ENCODE data around the gene SLCO3A1.

Gene SLCO3A1

GRCh38 chr15:92142242-92143232 is 289.0 kb downstream of the SLCO3A1 start:
- ATAC-seq (ENCODE audit: insufficient read depth, low read depth), result no peak
- TF ChIP-seq EZH2 (IDR thresholded peaks at IDR 0.05; ENCODE audit: borderline replicate concordance, low read depth, low read length, severe bottlenecking), result no peak
- TF ChIP-seq, protein P1, sequence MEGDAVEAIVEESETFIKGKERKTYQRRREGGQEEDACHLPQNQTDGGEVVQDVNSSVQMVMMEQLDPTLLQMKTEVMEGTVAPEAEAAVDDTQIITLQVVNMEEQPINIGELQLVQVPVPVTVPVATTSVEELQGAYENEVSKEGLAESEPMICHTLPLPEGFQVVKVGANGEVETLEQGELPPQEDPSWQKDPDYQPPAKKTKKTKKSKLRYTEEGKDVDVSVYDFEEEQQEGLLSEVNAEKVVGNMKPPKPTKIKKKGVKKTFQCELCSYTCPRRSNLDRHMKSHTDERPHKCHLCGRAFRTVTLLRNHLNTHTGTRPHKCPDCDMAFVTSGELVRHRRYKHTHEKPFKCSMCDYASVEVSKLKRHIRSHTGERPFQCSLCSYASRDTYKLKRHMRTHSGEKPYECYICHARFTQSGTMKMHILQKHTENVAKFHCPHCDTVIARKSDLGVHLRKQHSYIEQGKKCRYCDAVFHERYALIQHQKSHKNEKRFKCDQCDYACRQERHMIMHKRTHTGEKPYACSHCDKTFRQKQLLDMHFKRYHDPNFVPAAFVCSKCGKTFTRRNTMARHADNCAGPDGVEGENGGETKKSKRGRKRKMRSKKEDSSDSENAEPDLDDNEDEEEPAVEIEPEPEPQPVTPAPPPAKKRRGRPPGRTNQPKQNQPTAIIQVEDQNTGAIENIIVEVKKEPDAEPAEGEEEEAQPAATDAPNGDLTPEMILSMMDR (IDR thresholded peaks at IDR 0.05; ENCODE audit: borderline replicate concordance, extremely low read depth, low read length, poor library complexity, severe bottlenecking), result no peak

GRCh38 chr15:92143765-92144164 is 290.3 kb downstream of the SLCO3A1 start:
- no peak for ATAC-seq (ENCODE audit: insufficient read depth, low read depth)
- H3K4me2 ChIP-seq (ENCODE audit: insufficient read depth, low read length), result no peak overlapping the region

More at GRCh38 chr15:92142242-92143232, 289.0 kb downstream of the SLCO3A1 start:
- Histone ChIP-seq H3K4me1 (ENCODE audit: insufficient read depth, low read length) (no peaks in the 10 kb centered on the region), H4K20me1 (ENCODE audit: insufficient read depth, low read length) (no peaks in the 10 kb centered on the region), H3K79me2 (ENCODE audit: insufficient read depth, low read length) (no peaks in the 10 kb centered on the region), H3K9ac (ENCODE audit: low read depth, low read length) (no peak overlapping the region), H3K27me3 (ENCODE audit: insufficient read depth, low read length, poor library complexity) (no peaks in the 10 kb centered on the region), H3K36me3 (ENCODE audit: insufficient read depth, low read length) (no peaks in the 10 kb centered on the region), H3K4me3 (ENCODE audit: low read depth in 1 of 2, low read length in 2 of 2) (no peak overlapping the region), H2AFZ (ENCODE audit: low read depth, low read length) (no peak overlapping the region), H3K27ac (ENCODE audit: low read length) (no peak overlapping the region), H3K9me3 (ENCODE audit: insufficient read depth, low read length, severe bottlenecking) (no peaks in the 10 kb centered on the region), H3K4me2 (ENCODE audit: insufficient read depth, low read length) (no peak overlapping the region)
- DNase-seq, result no peak

DNA sequence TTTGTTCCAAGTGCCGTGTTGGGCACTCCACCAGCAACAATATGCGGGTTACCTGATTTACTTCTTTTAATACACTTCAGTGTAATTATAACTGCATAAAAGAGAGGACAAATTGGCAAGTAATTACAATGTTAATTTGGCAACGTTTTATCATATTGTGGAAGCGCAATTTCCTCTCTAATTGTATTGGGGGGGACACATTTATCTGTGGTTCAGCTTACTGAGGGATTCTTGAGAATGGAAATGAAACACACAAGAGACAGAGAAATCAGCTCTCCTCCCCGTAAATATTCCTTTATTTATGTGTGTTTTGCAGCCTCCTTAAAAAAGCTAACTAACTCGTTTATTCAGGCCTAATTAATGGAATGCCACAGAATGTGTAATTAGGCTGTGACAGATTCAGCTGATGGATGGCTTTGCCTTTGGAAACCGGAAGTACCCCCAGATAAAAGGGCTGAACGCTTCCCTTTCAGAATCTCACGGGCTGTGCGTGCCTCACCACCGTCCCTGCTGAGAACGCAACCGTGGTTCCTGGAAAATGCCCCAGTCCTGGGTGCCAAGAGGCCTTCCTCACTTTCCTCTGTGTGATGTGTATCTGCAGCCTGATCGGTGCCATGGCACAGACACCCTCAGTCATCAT is 293.1 kb downstream of the SLCO3A1 start:
- ATAC-seq (ENCODE audit: insufficient read depth, low read depth) (no peak), DNase-seq (no peak)
- Histone ChIP-seq H3K9me3 (ENCODE audit: insufficient read depth, low read length, severe bottlenecking) (no peaks in the 10 kb centered on the region), H3K79me2 (ENCODE audit: insufficient read depth, low read length) (no peaks in the 10 kb centered on the region), H3K9ac (ENCODE audit: low read depth, low read length) (no peak overlapping the region), H3K4me2 (ENCODE audit: insufficient read depth, low read length) (no peak overlapping the region), H4K20me1 (ENCODE audit: insufficient read depth, low read length) (no peaks in the 10 kb centered on the region), H3K4me1 (ENCODE audit: insufficient read depth, low read length) (no peaks in the 10 kb centered on the region), H3K27me3 (ENCODE audit: insufficient read depth, low read length, poor library complexity) (no peaks in the 10 kb centered on the region), H3K36me3 (ENCODE audit: insufficient read depth, low read length) (no peaks in the 10 kb centered on the region), H3K27ac (ENCODE audit: low read length) (no peak overlapping the region), H2AFZ (ENCODE audit: low read depth, low read length) (no peak overlapping the region), H3K4me3 (ENCODE audit: low read depth in 1 of 2, low read length in 2 of 2) (no peak overlapping the region)
- TF ChIP-seq, protein P1 (IDR thresholded peaks at IDR 0.05; ENCODE audit: borderline replicate concordance, extremely low read depth, low read length, poor library complexity, severe bottlenecking), result no peak
- no peak for TF ChIP-seq EZH2 (IDR thresholded peaks at IDR 0.05; ENCODE audit: borderline replicate concordance, low read depth, low read length, severe bottlenecking)

More at GRCh38 chr15:92143765-92144164, 290.3 kb downstream of the SLCO3A1 start:
- no peaks in the 10 kb centered on the region for H3K4me1 ChIP-seq (ENCODE audit: insufficient read depth, low read length)
- no peaks in the 10 kb centered on the region for H4K20me1 ChIP-seq (ENCODE audit: insufficient read depth, low read length)
- no peak overlapping the region for H3K27ac ChIP-seq (ENCODE audit: low read length)
- no peaks in the 10 kb centered on the region for H3K9me3 ChIP-seq (ENCODE audit: insufficient read depth, low read length, severe bottlenecking)
- no peak for DNase-seq
- H3K27me3 ChIP-seq (ENCODE audit: insufficient read depth, low read length, poor library complexity), result no peaks in the 10 kb centered on the region
- no peaks in the 10 kb centered on the region for H3K36me3 ChIP-seq (ENCODE audit: insufficient read depth, low read length)
- no peak overlapping the region for H3K9ac ChIP-seq (ENCODE audit: low read depth, low read length)
- TF ChIP-seq EZH2 (IDR thresholded peaks at IDR 0.05; ENCODE audit: borderline replicate concordance, low read depth, low read length, severe bottlenecking), result no peak
- TF ChIP-seq, protein P1 (IDR thresholded peaks at IDR 0.05; ENCODE audit: borderline replicate concordance, extremely low read depth, low read length, poor library complexity, severe bottlenecking), result no peak
- H3K4me3 ChIP-seq (ENCODE audit: low read depth in 1 of 2, low read length in 2 of 2), result no peak overlapping the region
- no peaks in the 10 kb centered on the region for H3K79me2 ChIP-seq (ENCODE audit: insufficient read depth, low read length)
- H2AFZ ChIP-seq (ENCODE audit: low read depth, low read length), result no peak overlapping the region
